Panc1 (cell line): ENCODE measurements around the gene NUTM2F.
"Not testable (repeated sequence)": the region's sequence is repeated elsewhere in the genome, so short reads cannot be mapped to it uniquely, and the experiment has no call there.

Source experiments
- POLR2AphosphoS5 ChIP-seq: IDR thresholded peaks from 2 replicates; pipeline ENCODE4 v1.6.1; 2012; ENCODE audit warnings: mild to moderate bottlenecking, low read depth, low read length, moderate library complexity
- SIN3A ChIP-seq: IDR thresholded peaks from 2 replicates; pipeline ENCODE4 v1.6.1; 2012; ENCODE audit warnings: low read depth, mild to moderate bottlenecking, low read length, moderate library complexity, borderline replicate concordance; ENCODE audit not compliant: insufficient read depth
- TCF7L2 ChIP-seq: IDR thresholded peaks from 2 replicates; pipeline ENCODE4 v1.6.1; 2011; ENCODE audit warnings: mild to moderate bottlenecking, low read depth, low read length, inconsistent platforms
- TF ChIP-seq, protein P1 (sequence below): fragments of 450-650 bp; IDR thresholded peaks from 2 replicates; pipeline ENCODE4 v1.5.1; 2017; ENCODE audit warnings: mild to moderate bottlenecking
- TF ChIP-seq, protein P2 (sequence below), 2 experiments: IDR thresholded peaks; 2 replicates each; pipeline ENCODE4 v1.6.1; 2011 to 2012; ENCODE audit warnings: low read depth in 2 of 2, control low read depth in 1 of 2, low read length in 1 of 2, mild to moderate bottlenecking in 1 of 2, moderate library complexity in 1 of 2; ENCODE audit not compliant: insufficient read depth in 1 of 2

DNA sequence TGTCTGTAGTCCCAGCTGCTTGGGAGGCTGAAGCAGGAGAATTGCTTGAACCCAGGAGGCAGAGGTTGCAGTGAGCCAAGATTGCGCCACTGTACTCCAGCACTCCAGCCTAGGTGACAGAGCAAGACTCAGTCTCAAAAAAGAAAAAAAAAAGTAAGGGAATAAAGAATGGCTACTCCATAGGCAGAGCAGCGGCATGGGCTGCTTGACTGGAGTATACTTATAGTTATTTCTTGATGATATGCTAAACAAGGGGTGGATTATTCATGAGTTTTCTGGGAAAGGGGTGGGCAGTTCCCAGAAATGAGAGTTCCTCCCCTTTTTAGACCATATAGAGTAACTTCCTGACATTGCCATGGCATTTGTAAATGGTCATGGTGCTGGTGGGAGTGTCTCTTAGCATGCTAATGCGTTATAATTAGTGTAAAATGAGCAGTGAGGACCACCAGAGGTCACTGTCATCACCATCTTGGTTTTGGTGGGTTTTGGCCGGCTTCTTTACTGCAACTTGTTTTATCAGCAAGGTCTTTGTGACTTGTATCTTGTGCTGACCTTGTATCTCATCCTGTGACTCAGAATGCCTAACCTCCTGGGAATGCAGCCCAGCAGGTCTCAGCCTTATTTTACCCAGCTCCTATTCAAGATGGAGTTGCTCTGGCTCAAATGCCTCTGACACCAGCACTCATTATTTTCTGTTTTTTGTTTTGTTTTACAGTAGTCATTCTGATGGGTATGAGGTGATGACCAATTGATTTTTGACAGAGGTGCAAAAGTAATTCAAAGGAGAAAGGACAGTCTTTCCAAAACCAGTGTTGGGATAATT, 23.7 kb upstream of the NUTM2F start:
- TF ChIP-seq, protein P1, sequence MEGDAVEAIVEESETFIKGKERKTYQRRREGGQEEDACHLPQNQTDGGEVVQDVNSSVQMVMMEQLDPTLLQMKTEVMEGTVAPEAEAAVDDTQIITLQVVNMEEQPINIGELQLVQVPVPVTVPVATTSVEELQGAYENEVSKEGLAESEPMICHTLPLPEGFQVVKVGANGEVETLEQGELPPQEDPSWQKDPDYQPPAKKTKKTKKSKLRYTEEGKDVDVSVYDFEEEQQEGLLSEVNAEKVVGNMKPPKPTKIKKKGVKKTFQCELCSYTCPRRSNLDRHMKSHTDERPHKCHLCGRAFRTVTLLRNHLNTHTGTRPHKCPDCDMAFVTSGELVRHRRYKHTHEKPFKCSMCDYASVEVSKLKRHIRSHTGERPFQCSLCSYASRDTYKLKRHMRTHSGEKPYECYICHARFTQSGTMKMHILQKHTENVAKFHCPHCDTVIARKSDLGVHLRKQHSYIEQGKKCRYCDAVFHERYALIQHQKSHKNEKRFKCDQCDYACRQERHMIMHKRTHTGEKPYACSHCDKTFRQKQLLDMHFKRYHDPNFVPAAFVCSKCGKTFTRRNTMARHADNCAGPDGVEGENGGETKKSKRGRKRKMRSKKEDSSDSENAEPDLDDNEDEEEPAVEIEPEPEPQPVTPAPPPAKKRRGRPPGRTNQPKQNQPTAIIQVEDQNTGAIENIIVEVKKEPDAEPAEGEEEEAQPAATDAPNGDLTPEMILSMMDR: not testable (repeated sequence)
- not testable (repeated sequence) for TF ChIP-seq POLR2AphosphoS5, SIN3A, TCF7L2
- TF ChIP-seq, protein P2, sequence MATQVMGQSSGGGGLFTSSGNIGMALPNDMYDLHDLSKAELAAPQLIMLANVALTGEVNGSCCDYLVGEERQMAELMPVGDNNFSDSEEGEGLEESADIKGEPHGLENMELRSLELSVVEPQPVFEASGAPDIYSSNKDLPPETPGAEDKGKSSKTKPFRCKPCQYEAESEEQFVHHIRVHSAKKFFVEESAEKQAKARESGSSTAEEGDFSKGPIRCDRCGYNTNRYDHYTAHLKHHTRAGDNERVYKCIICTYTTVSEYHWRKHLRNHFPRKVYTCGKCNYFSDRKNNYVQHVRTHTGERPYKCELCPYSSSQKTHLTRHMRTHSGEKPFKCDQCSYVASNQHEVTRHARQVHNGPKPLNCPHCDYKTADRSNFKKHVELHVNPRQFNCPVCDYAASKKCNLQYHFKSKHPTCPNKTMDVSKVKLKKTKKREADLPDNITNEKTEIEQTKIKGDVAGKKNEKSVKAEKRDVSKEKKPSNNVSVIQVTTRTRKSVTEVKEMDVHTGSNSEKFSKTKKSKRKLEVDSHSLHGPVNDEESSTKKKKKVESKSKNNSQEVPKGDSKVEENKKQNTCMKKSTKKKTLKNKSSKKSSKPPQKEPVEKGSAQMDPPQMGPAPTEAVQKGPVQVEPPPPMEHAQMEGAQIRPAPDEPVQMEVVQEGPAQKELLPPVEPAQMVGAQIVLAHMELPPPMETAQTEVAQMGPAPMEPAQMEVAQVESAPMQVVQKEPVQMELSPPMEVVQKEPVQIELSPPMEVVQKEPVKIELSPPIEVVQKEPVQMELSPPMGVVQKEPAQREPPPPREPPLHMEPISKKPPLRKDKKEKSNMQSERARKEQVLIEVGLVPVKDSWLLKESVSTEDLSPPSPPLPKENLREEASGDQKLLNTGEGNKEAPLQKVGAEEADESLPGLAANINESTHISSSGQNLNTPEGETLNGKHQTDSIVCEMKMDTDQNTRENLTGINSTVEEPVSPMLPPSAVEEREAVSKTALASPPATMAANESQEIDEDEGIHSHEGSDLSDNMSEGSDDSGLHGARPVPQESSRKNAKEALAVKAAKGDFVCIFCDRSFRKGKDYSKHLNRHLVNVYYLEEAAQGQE (IDR thresholded peaks at IDR 0.05; ENCODE audit: insufficient read depth in 1 of 2, low read depth in 2 of 2, low read length in 1 of 2): not testable (repeated sequence)
